ENCODE measurements around the gene RDH12. TPM values are rescaled to one million over a fixed set of nuclear protein-coding genes. Genes with fewer than 3 reads are reported as not detected.
A peak's percentile ranks its signal among the peaks of the same experiment; 100 is the strongest.
"Not testable (repeated sequence)": the region's sequence is repeated elsewhere in the genome, so short reads cannot be mapped to it uniquely, and the experiment has no call there.

RDH12 gene
- total RNA-seq, 1 donor from 2014 or later = not detected

GRCh38 chr14:67703997-67704396 is 2.3 kb downstream of the RDH12 start:
- TF ChIP-seq CTCF (IDR thresholded peaks at IDR 0.05) = no peak
- H3K4me1 Mint-ChIP-seq (ENCODE audit: low read depth) = peaks cover 5% of the 10 kb centered on the region
- H3K36me3 Mint-ChIP-seq (ENCODE audit: low read depth) = no peaks in the 10 kb centered on the region
- DNase-seq (ENCODE audit: low spot score) = no peak
- peaks cover 2% of the 10 kb centered on the region for H3K9me3 Mint-ChIP-seq (ENCODE audit: low read depth)
- no peak overlapping the region for H3K4me3 Mint-ChIP-seq (ENCODE audit: unreplicated experiment)
- peaks cover 8% of the 10 kb centered on the region for H3K27me3 Mint-ChIP-seq (ENCODE audit: low read depth)
- no peak overlapping the region for H3K27ac Mint-ChIP-seq (ENCODE audit: unreplicated experiment)

GRCh38 chr14:67704484-67705089 is 2.9 kb downstream of the RDH12 start:
- Mint-ChIP-seq H3K9me3 (ENCODE audit: low read depth) (peaks cover 2% of the 10 kb centered on the region), H3K4me3 (ENCODE audit: unreplicated experiment) (no peak overlapping the region), H3K4me1 (ENCODE audit: low read depth) (peaks cover 5% of the 10 kb centered on the region), H3K27ac (ENCODE audit: unreplicated experiment) (no peak overlapping the region), H3K27me3 (ENCODE audit: low read depth) (peaks cover 8% of the 10 kb centered on the region), H3K36me3 (ENCODE audit: low read depth) (no peaks in the 10 kb centered on the region)
- DNase-seq (ENCODE audit: low spot score) = no peak
- peak; percentile 88 for TF ChIP-seq CTCF (IDR thresholded peaks at IDR 0.05)

- DNase-seq (ENCODE audit: low spot score) = no peak
- no peak overlapping the region for H3K4me3 Mint-ChIP-seq (ENCODE audit: unreplicated experiment)
- no peak for TF ChIP-seq CTCF (IDR thresholded peaks at IDR 0.05)
- H3K27ac Mint-ChIP-seq (ENCODE audit: unreplicated experiment) = no peak overlapping the region
- H3K4me1 Mint-ChIP-seq (ENCODE audit: low read depth) = peaks cover 5% of the 10 kb centered on the region
- peaks cover 8% of the 10 kb centered on the region for H3K27me3 Mint-ChIP-seq (ENCODE audit: low read depth)
- no peaks in the 10 kb centered on the region for H3K36me3 Mint-ChIP-seq (ENCODE audit: low read depth)
- H3K9me3 Mint-ChIP-seq (ENCODE audit: low read depth) = peaks cover 5% of the 10 kb centered on the region
Measured at GRCh38 chr14:67705211-67705610, 3.5 kb downstream of the RDH12 start.

GRCh38 chr14:67709346-67709745 is 7.7 kb downstream of the RDH12 start:
- DNase-seq (ENCODE audit: low spot score); H3K36me3 Mint-ChIP-seq (ENCODE audit: low read depth); H3K27ac Mint-ChIP-seq (ENCODE audit: unreplicated experiment); H3K4me1 Mint-ChIP-seq (ENCODE audit: low read depth); H3K4me3 Mint-ChIP-seq (ENCODE audit: unreplicated experiment): not testable (repeated sequence)
- Mint-ChIP-seq H3K27me3 (ENCODE audit: low read depth) (peaks cover 11% of the 10 kb centered on the region), H3K9me3 (ENCODE audit: low read depth) (peaks cover 11% of the 10 kb centered on the region)

- peaks cover 11% of the 10 kb centered on the region for H3K9me3 Mint-ChIP-seq (ENCODE audit: low read depth)
- not testable (repeated sequence) for DNase-seq (ENCODE audit: low spot score)
Measured at GRCh38 chr14:67709796-67710195, 8.1 kb downstream of the RDH12 start.

GRCh38 chr14:67710209-67710608 is 8.5 kb downstream of the RDH12 start:
- no peak overlapping the region for H3K27ac Mint-ChIP-seq (ENCODE audit: unreplicated experiment)
- H3K9me3 Mint-ChIP-seq (ENCODE audit: low read depth) = peaks cover 11% of the 10 kb centered on the region
- H3K4me1 Mint-ChIP-seq (ENCODE audit: low read depth) = no peaks in the 10 kb centered on the region

More at GRCh38 chr14:67709796-67710195, 8.1 kb downstream of the RDH12 start:
- not testable (repeated sequence) for H3K36me3 Mint-ChIP-seq (ENCODE audit: low read depth); H3K4me3 Mint-ChIP-seq (ENCODE audit: unreplicated experiment); H3K27me3 Mint-ChIP-seq (ENCODE audit: low read depth); H3K27ac Mint-ChIP-seq (ENCODE audit: unreplicated experiment); H3K4me1 Mint-ChIP-seq (ENCODE audit: low read depth)

More at GRCh38 chr14:67710209-67710608, 8.5 kb downstream of the RDH12 start:
- Mint-ChIP-seq H3K27me3 (ENCODE audit: low read depth) (peaks cover 9% of the 10 kb centered on the region), H3K36me3 (ENCODE audit: low read depth) (no peaks in the 10 kb centered on the region), H3K4me3 (ENCODE audit: unreplicated experiment) (no peak overlapping the region)
- no peak for TF ChIP-seq CTCF (IDR thresholded peaks at IDR 0.05)
- DNase-seq (ENCODE audit: low spot score) = no peak

Data from chondrocyte (in vitro differentiated cells).